H1 (cell line): ENCODE measurements around the gene TMEM132A. TPM values are rescaled to one million over a fixed set of nuclear protein-coding genes. Genes with fewer than 3 reads are reported as not detected.

ENCODE experiments used
- RAD21 ChIP-seq, 2 experiments: IDR thresholded peaks in 1 of 2; conservative IDR thresholded peaks in 1 of 2; 2 replicates each; pipeline ENCODE4 v1.6.1; 2011; ENCODE audit warnings: low read depth in 2 of 2, low read length in 2 of 2, improper control_type of control experiment in 1 of 2, inconsistent platforms in 1 of 2, mild to moderate bottlenecking in 1 of 2, moderate library complexity in 1 of 2
- polyA plus RNA-seq, 7 experiments: library from polyadenylated mRNA; depleted of rRNA in 3 of 7; stranded (reverse) in 5 of 7; unstranded in 2 of 7; fragments of >200 nt in 5 of 7; fragments of 200-250 nt in 2 of 7; gene quantifications; 1 replicate in 5 of 7; 2 replicates in 1 of 7; 4 replicates in 1 of 7; pipeline versions ENCODE4 v1.2.1 to v1.2.3, GENCODE V29; 2011 to 2013; ENCODE audit warnings: missing spikeins in 2 of 7, mixed read lengths in 2 of 7
- total RNA-seq: library from RNA; stranded (reverse); fragmentation: NEBNext Ultra II Directional; extraction: Animal tissue kit (Norgen Biotek cat#: 25700); gene quantifications from 2 replicates; pipeline ENCODE4 v1.2.1, GENCODE V29; 2021

Gene TMEM132A
- total and polyA plus RNA-seq, 2 of the 8 experiments (the other 6 are each of a cell fraction or from before 2014, with no cell fraction given), result 46.6 to 97.9 TPM

DNA sequence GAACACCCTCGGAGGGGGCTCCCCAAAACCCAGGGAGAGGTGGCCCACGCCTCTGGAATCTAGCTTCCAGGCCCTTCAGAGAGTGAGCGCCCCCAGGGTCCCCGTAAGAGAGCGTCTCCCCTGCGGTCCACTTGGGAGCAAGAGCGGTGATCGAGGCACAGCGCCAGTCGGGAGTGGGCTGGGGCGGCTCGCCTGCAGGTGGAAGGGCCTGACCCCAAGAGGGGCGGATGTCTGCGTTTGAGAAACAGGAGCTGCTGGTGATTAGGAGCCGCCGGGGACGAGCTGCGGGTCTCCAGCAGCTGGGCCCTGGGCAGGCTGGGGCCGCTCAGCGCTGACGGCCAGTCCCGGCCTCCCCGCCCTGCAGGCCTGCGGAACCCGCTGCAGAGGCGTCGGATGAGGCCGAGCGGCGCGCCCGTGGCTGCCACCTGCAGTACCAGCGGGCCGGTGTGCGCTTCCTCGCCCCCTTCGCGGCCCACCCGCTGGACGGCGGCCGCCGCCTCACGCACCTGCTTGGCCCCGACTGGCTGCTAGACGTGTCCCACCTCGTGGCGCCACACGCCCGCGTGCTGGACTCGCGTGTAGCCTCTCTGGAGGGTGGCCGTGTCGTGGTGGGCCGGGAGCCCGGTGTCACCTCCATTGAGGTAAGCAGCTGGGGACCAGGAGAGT is 10.0 kb downstream of the TMEM132A start (continued):
- TF ChIP-seq RAD21 (IDR thresholded peaks at IDR 0.05 in 1 of 2, conservative IDR thresholded peaks at IDR 0.05 in 1 of 2; ENCODE audit: low read depth in 2 of 2, low read length in 2 of 2), result no peak
